HG03460 (cell line): Measurements from ENCODE around the gene PPP1R14C.
"Not testable (repeated sequence)": the region's sequence is repeated elsewhere in the genome, so short reads cannot be mapped to it uniquely, and the experiment has no call there.

Experiments used
- ATAC-seq: cut with Tn5 transposase; IDR thresholded peaks from one replicate; pipeline ENCODE4 v1.9.1; 2021; ENCODE audit not compliant: unreplicated experiment

Gene PPP1R14C

DNA sequence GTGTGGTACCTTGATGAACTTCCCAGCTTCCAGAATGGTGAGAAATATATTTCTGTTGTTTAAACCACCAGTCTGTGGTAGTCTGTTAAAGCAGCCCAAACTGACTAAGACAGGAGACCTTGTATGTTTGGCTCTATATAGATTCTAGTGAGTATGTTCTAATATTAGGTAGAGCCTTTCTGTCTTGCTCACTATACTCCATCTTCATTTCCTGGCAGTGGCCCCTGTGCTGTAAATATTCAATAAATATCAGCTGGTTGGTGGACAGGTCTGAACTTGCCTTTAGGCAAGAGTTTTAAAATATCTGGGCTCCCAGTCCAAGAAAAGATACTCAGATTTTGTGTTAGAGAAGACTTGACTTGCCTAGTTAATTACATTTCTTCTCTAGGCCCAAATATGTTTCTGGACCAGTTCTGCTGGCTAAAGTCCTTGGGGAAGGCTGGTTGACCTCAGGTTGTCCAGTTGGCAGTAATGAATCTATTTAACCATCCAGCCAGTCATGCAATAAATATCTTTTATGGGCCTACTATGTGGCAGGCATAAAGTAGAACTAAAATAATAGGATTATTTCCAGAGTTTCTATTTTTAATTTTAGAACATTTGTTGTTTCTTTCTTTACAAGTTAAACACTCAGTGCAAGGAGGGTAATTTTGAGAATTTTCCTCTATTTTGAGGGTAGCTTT, 22.3 kb downstream of the PPP1R14C start:
- no peak for ATAC-seq

DNA sequence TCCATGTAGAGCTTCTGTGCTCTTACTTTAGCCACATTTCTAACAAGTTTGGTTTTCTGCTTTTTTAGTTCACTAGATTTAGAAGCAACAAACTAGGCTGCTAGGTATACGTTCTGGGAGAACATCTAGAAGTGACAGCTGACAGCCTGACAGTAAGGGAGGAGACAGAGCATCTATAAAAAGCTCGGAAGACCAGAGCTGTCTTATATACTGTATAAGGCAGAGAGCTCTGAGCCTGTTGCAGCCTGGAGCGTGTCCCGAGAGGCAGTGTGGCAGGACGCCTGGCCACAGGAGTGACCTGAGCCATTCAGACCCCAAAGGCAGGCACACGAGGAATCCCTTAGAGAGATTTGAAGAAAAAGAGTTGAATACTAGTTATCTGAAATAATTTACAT, 24.6 kb downstream of the PPP1R14C start:
- ATAC-seq = no peak

DNA sequence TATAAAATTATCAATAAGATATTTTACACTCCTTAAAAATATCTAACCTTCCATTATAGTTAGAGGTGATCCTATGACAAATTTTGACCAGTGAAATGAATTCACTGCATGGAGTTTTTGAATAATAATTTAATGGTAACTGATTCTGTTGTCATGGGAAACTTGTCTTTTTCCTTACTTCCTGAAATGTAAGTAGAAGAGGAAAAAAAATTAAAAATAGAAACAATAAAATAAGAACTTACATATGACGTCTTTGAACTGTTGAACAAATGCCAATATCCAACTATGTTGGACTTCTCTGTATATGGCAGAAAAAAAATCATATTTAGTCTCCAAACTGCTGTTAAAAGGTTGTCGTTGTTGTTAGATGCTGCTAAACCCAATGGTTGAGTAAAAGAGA, 26.3 kb downstream of the PPP1R14C start:
- no peak for ATAC-seq

DNA sequence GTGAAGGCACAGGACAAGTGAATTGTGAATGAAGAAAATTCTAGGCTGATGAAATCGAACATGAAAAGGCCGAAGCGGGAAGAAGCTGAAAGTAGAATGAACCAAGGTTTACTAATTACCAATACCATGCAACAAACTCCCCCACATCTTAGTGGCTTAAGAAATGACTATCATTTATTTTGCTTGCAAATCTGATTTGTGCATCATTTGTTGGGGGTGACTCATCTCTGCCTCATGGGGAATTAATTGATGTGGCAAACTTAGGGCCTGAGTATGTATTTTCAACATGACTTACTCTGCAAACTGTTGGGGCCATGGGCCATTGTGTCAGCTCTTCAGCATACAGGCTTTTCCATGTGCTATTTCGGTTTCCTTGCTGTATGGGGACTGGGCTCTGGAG, 26.8 kb downstream of the PPP1R14C start:
- no peak for ATAC-seq

DNA sequence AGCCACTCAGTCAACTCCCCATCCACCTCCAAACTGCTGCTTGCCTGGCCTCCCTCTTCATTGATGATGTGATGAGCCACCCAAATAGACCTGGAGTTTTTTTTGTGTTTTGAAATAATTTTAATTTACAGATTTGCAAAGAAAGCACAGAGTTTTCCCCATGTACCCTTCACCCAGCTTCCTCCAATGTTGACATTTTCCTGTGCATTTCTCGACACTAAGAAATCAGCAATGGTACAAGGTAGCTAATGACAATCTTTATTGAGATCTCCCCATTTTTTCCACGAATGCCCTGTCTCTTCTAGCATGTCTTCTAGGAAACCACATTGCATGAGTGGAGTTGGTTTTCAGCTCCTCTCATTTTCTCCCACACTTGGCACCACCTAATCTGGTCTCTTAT, 30.1 kb downstream of the PPP1R14C start:
- ATAC-seq = no peak

DNA sequence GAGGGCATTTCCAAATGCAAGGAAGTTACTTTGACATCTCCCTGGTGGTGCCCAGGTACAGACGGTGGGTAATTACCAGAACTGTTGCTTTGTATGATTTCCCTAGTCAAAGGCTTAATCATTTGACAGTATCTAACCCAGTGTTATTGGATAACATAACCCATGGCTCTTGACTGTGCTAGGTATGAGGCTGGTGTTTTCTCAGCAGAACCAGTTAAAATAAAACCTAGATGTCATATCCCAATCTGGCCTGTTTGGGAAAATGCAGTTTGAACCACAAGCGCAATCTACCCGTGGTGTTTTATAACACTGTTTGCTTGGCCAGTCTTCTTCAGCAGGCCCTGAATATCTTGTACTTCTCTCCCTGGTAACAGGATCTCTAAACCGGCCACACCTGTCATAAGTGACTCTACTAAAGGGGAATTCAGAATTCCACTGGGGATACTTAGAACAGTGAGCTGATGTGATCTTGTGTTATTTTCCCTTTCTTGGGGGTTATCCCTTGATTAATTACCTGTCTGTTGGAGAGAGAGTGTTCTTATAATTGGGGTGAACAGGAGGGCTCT, 32.8 kb downstream of the PPP1R14C start:
- no peak for ATAC-seq

DNA sequence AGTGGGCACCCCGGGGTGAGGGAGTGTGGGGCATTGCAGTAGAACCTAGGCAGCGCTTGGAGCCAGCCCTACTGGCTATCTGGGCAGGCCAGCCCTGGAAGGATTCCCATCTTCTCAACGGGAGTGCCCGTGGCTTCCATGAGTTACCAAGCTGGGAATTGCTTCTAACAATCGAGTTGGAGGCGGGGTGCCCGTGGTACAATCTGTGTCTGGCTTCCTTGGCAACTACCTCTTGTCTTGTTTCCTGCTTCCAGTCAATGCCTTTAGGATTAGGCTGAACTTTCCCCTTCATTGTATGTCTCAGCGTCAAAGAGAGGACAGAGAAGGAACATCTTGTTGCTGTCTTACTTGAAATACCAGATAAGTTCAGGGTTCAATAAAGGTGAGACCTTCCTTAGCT, 33.3 kb downstream of the PPP1R14C start:
- ATAC-seq = no peak

DNA sequence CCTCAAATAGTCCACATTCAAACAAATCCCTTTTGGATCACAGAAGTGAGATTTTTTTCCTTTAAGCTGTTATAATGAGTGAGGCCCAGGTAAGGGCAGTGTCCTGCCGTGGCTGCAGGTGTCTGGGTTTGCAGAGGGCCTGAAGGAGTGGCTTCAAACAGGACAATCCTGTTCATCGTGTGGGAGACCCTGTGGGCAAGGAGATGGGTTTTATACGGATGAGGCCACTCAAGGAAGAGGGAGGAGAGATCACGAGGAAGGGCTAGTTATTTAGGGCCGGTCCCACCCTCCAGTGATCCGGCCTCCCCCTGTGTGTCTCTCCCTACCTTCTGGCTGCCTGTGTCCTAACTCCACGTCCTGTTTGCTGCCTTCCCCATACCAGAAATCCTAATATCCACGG, 33.8 kb downstream of the PPP1R14C start:
- no peak for ATAC-seq

DNA sequence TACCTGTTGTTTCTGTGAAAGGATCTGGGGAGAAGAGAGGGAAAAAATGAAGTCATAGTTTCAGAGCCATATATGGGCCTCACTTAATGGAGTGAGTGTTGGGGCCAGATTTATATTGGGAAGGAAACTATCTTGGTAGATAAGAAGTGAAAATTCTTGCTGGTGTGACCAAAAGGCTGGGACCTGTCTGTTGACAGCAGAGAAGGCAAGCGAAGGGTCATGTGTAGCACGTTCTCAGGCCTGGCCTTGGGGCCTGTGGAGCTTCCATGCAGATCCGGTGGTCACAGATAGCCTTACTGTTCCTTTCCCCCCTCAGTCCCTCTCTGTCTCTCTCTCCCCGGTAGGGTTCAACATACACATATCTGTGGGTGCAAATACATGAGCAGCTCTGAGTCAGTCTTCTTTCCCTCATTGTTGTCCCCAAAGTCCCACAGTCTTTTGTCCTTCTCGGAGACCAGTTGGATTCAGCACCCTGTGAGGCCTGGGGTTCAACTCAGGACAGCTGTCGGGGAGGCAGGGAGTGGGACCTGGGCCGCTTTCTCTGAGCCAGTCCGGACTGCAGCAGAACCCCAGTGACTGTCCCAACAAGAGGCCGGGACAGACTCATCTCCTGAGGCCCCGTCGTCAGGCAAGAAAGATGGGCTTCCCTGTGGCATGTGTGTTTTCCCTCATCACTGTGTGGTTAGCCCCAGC, 34.6 kb downstream of the PPP1R14C start:
- no peak for ATAC-seq

DNA sequence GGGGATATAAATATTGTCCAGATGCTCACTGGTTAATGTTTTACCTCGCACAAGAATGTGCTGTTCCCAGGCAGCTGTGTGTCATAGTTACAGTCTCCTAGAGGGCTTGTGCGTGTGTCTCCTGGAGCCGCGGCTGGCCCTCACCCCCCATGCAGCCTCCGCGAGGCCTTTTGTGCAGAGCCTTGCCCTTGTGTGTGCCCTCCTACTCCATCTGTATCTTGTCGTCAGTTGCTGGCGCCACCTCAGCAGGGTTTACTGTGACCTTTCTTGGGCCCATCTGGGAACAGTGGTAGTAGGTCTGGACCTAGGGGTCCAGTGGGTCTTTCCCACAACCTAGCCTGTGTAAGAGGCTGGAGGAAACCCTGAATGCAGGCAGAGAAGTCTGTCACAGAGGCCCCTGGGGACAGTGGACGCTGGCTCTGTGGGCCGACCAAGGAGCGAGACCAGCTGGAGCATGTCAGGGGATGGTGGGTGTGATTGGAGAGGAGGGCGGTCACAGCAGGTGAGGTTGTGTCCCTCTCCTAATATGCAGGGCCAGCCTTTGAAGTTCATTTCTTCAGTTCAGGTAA, 35.2 kb downstream of the PPP1R14C start:
- ATAC-seq = no peak

DNA sequence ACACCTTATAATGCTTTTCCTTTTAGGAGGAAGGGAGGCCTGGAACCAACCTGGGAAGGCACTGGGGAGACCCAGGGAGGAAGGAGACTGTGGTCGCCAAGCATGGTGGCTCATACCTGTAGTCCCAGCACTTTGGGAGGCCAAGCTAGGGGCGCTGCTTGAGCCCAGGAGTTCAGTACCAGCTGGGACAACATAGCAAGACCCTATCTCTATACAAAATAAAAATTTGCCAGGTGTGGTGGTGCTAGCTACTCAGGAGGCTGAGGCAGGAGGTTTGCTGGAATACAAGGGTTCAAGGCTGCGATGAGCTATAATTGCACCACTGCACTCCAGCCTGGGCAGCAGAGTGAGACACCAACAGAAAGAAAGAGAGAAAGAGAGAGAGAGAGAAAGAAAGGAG, 36.2 kb downstream of the PPP1R14C start:
- no peak for ATAC-seq

DNA sequence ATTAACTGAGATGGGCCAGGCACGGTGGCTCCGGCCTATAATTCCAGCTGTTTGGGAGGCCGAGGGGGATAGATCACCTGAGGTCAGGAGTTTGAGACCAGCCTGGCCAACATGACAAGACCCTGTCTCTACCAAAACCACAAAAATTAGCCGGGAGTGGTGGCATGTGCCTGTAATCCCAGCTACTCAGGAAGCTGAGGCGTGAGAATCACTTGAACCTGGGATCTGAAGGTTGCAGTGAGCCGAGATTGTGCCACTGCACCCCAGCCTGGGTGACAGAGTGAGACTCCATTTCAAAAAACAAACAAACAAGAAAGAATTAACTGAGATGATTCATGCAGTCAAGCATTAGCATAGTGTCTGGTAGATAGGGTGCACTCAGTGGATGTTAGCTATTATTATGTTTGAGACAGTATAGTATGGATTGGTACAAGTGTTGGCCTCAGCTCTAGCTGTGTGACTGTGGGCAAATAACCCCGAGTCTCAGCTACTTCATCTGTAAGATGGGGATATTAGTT, 37.1 kb downstream of the PPP1R14C start:
- ATAC-seq = not testable (repeated sequence)

DNA sequence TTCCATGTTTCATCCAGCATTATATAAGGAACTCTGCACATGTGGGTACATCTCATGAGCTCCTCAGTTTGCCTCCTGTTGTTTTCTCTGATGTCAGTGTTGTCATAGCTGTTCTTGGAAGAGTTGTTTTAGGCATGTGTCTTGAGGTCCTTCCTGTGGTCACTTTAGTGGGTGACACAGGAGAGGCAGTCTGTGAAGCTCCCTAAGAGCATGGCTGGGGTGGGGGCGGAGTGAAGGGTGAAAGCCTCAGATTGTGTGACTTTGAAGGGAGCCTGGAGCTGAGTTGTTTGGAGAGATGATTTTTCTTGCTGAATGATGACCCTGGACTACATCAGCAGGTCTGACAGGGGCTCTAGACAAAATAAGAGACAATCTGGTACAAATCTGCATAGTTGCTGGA, 37.7 kb downstream of the PPP1R14C start:
- ATAC-seq = no peak

DNA sequence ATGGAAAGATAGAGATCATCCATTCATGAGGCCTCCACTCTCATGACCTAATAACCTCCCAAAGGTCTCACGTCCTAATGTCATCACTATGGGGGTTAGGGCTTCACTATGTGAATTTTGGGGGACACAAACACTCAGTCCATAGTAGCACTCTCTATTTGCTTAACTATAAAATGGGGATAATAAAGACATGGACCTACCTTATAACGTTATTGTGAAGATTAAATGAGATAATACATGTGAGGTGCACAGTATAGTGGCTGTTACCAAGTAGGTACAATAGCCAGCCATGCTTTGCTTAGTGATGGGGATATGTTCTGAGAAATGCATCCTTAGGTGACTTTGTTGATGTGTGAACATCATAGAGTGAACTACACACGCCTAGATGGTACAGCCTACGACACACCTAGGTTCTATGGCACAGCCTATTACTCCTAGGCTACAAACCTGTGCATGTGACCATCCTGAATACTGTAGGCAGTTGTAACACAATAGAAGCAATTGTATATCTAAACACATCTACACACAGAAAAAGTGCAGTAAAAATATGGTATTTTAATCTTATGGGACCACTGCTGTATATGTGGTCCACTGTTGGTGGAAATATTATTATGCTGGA, 39.7 kb downstream of the PPP1R14C start:
- no peak for ATAC-seq

DNA sequence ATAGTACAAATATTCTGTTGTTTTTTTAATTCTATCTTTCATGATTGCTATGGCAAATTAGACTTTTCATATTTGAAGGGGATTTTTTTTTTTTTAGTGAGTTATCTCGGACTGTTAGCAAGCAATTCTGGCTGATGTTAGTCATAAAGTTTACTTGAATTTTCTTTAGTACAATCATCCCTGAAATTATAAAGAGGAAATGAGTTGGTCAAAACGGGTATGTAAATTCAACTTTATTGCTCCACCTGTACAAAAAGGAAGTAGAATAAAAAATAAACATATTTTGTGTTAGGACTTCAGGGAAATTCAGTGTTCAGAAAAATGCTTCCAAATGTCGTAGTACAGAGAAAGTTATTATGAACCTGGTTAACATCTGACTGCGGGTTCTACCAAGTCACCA, 40.3 kb downstream of the PPP1R14C start:
- ATAC-seq = no peak

DNA sequence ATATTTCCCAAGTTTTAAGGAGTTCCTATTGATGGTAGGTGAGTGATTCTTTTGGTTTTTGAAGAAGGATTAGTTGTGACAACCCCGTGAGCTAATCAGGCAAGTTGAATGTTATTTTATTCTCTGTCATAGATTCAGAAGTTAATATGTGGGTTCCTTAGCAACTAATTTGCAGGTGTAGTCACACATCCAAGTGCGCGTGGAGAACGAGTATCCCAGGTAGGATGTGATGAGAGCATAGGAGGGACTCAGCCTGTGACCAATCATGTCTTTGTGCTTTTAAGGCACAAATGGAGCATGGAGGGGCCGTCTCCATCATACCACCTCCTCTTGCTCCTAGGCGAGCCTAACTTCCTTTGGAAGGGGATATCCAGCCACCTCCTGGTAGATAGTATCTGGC, 41.1 kb downstream of the PPP1R14C start:
- ATAC-seq = no peak

DNA sequence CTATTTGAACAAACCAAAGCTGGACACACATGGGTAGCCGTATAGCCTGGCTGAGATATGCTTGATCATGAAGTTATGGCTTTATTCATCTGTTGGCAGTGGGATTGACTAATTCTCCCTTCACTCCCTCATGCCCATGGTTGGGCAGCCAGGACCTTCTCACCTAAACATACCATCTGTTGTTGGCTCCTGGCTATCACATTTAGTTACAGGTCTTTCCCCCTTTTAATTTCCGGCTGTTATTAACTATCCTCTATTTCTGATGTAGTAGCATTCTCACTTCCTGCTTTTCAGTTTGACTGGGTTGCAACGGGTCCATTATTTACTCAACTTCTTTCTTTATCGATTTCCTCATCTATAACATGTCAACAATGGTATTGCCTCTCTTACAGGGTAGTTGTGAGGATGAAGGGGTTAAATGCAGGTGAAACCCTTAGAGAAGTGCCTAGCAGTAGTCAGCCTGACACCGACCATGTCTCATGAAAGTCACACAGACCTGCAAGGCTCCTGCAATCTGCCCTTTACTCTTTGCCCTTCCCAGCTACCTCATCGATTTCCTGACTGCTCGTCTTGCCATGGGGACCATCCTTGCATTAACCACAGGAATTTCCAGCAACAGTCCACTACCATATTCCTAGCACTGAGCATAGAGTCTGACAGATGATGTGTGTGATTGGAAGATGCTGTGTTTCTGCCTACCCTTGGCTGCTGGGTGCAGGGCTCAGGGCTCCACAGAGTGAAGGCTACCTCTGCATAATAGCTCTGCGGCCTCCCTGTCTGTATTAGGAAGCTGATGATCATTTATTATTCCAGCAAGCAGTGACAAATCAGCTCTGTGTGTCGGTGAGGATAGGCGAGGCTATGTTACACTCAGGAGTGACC, 42.2 kb downstream of the PPP1R14C start:
- no peak for ATAC-seq

DNA sequence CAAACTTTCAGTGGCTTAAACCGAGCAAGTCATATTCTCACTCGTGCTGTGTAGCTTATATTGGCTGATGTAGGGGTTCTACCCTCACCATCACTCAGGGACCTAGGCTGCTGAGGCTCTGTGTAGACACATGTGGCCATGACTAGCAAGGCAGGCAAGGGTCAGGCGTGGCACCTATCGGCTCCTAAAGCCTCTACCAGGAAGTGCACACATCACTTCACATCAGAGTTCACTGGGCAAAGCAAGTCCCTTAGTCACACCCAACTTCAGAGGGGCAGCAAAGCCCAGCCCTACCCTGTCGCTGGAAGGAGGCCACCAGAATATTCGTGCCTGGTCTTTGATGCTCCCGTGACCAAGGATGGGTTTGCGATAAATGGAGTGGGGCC, 42.9 kb downstream of the PPP1R14C start:
- no peak for ATAC-seq

DNA sequence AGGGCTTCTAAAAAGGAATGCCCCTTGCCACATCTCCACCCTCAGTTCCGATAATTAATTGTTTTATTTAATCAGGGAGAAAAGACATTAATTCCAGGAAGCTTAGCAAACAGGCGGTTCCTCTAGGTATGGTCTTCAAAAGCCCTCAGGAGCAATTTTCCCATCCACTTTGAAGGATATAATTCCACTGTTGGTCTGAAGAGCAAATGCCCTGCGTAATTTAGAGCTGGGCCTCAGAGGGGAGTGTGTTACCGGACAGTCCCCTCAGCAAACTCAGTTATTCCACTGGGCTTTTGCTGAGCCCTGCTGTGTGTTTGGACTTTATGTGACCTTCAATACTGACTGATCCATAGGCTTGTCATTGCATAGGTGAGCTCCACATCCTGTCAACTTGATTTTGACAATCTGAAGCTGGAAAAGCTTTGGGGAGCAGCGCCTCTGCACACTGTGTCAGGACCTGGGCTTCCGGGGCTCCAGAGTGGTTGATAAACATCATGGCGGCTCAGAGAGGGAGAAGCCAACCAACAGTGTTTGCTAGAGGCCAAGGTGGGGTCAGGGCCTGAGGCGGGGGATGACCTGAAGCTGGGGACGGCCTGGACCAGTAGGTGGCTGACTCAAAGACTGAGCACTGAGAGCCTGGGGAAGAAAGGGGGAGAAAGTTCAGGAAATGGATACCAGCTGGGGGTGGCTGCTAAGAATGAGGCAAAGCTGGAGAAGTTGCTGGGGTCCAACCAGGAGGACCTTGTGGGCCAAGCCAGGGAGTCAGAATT, 43.5 kb downstream of the PPP1R14C start:
- no peak for ATAC-seq

DNA sequence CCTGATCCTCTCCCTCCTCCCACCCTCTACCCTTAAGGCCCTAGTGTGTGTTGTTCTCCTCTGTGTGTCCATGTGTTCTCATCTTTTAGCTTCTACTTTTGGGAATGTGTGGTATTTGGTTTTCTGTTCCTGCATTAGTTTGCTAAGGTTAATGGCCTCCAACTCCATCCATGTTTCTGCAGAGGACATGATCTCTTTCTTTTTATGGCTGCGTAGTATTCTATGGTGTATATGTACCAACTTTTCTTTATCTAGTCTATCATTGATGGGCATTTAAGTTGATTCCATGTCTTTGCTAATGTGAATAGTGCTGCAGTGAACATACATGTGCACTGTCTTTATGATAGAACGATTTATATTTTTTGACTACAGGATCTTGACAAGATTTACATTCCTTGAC, 44.6 kb downstream of the PPP1R14C start:
- ATAC-seq = not testable (repeated sequence)
